Uterus (tissue), 4 donors: Measurements from ENCODE around the gene PIGK. TPM values are rescaled to one million over a fixed set of nuclear protein-coding genes. Genes with fewer than 3 reads are reported as not detected.
"Not testable (repeated sequence)": the region's sequence is repeated elsewhere in the genome, so short reads cannot be mapped to it uniquely, and the experiment has no call there.

Experiments used
- DNase-seq, 2 donors: peaks; one replicate each; pipeline ENCODE4 v3.0.0-alpha.2; 2019 to 2020
- H3K27ac ChIP-seq, 2 donors: fragments of 200-600 bp; sonication (generic); 1 replicate in 1 of 2; 2 replicates in 1 of 2; pipeline ENCODE4 v1.5.1; 2016 to 2018
- H3K27me3 ChIP-seq, 2 donors: fragments of 200-600 bp; sonication (generic); one replicate each; pipeline ENCODE4 v1.5.1; 2018 to 2019; ENCODE audit warnings: control low read depth in 1 of 2
- H3K36me3 ChIP-seq, 2 donors: fragments of 200-600 bp; sonication (generic); one replicate each; pipeline ENCODE4 v1.5.1; 2019; ENCODE audit warnings: control low read depth in 1 of 2
- H3K4me1 ChIP-seq, 2 donors: fragments of 200-600 bp; sonication (generic); one replicate each; pipeline ENCODE4 v1.5.1; 2018 to 2019; ENCODE audit warnings: control low read depth in 1 of 2
- H3K4me3 ChIP-seq, 2 donors: fragments of 200-600 bp; sonication (generic); 1 replicate in 1 of 2; 2 replicates in 1 of 2; pipeline ENCODE4 v1.5.1; 2018 to 2019; ENCODE audit warnings: mild to moderate bottlenecking in 1 of 2
- H3K9me3 ChIP-seq, 2 donors: fragments of 200-600 bp; sonication (generic); one replicate each; pipeline ENCODE4 v1.5.1; 2019; ENCODE audit warnings: control low read depth in 1 of 2
- POLR2A ChIP-seq, 2 donors: fragments of 450-650 bp; IDR thresholded peaks; one replicate each; pipeline ENCODE4 v1.6.1; 2016; ENCODE audit warnings: antibody characterized with exemption in 2 of 2, mild to moderate bottlenecking in 1 of 2, moderate library complexity in 1 of 2
- intact Hi-C: fragments of 100-400 bp; cut with DNase I; formaldehyde crosslinking; loops from one replicate; pipeline ENCODE4 v1.15.1; 2023; ENCODE audit warnings: low total_unique reads
- total RNA-seq, 4 donors: library from RNA; depleted of rRNA in 3 of 4; stranded (reverse); fragments of >200 nt in 3 of 4; gene quantifications; one replicate each; pipeline versions ENCODE4 v1.1.0 to v1.2.4, GENCODE V29; 2014 to 2023
- TF ChIP-seq, protein P1 (sequence below), 4 experiments: fragments of 200-600 bp in 2 of 4; fragments of 450-650 bp in 2 of 4; sonication (generic) in 2 of 4; IDR thresholded peaks; one replicate each; pipeline ENCODE4 v1.5.1; 2016 to 2019; ENCODE audit warnings: antibody characterized with exemption in 4 of 4, mild to moderate bottlenecking in 2 of 4, moderate library complexity in 1 of 4
- donor health status: DM: yes; HTN: yes; CAD: no.

PIGK gene
- total RNA-seq, 4 donors from 2014 or later, result 11.5 to 38.6 (median 32.6) TPM

DNA sequence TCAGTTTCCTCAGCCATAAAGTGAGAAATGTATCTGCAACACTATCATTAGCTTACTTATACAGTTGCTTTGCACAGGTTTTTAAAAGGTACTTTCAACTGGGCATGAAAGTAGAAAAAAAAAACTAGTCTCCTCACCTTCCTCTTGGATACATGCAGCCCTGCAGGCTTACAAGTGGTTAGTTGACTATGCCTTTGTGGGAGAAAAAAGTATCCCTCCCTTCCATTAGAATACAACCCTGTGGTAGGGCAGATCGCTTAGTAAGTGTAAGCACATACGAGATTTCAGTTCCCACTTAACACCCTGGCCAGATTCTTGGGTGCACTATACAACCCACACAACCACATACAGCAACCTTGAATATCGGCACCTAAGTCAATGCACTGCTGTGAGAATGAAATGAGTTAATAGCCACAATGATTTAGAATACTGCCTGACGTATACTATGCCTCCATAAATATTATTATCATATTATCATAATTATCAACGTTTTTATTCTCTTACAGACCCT, 54.7 kb downstream of the PIGK start:
- no peaks in the 10 kb centered on the region for H3K4me1 ChIP-seq
- no peaks in the 10 kb centered on the region for H3K9me3 ChIP-seq
- no peaks in the 10 kb centered on the region for H3K36me3 ChIP-seq
- H3K27me3 ChIP-seq, result no peaks in the 10 kb centered on the region
- no peak for DNase-seq
- H3K27ac ChIP-seq, result no peak overlapping the region
- no peak overlapping the region for H3K4me3 ChIP-seq
- TF ChIP-seq, protein P1, sequence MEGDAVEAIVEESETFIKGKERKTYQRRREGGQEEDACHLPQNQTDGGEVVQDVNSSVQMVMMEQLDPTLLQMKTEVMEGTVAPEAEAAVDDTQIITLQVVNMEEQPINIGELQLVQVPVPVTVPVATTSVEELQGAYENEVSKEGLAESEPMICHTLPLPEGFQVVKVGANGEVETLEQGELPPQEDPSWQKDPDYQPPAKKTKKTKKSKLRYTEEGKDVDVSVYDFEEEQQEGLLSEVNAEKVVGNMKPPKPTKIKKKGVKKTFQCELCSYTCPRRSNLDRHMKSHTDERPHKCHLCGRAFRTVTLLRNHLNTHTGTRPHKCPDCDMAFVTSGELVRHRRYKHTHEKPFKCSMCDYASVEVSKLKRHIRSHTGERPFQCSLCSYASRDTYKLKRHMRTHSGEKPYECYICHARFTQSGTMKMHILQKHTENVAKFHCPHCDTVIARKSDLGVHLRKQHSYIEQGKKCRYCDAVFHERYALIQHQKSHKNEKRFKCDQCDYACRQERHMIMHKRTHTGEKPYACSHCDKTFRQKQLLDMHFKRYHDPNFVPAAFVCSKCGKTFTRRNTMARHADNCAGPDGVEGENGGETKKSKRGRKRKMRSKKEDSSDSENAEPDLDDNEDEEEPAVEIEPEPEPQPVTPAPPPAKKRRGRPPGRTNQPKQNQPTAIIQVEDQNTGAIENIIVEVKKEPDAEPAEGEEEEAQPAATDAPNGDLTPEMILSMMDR (IDR thresholded peaks at IDR 0.05), result no peak
- no peak for TF ChIP-seq POLR2A (IDR thresholded peaks at IDR 0.05)
- intact Hi-C loops, result no loop called here

DNA sequence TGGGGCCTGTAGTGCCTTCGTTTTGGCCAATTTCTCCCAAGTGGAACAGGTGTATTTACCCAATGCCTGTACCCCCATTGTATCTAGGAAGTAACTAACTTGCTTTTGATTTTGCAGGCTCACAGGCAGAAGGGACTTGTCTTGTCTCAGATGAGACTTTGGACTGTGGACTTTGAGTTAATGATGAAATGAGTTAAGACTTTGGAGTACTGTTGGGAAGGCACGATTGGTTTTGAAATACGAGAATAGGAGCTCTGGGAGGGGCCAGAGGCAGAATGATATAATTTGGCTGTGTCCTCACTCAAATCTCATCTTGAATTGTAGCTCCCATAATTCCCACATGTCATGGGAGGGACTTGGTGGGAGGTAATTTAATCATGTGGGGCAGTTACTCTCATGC, 59.5 kb downstream of the PIGK start:
- DNase-seq, H3K9me3 ChIP-seq, H3K36me3 ChIP-seq, intact Hi-C loops, H3K27ac ChIP-seq, H3K4me3 ChIP-seq, H3K4me1 ChIP-seq, H3K27me3 ChIP-seq: not testable (repeated sequence)

DNA sequence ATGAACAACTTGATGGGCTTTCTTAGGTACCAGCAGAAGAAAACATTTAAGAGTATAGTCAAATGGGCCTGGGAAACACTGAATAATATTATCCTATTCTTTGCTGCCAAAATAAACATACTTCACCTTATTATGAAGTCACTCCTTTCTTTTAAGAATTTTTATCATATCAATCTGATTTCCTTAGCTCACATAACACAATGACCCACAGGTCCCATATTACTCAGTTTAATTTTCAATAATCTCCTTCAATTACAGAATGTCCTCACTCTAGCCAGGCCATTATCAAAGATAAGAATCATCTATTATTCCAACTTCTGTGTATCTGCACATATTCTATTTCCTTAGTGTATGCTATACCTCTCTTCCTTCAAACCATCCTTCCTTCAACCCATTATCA, 63.0 kb downstream of the PIGK start:
- H3K9me3 ChIP-seq, result no peaks in the 10 kb centered on the region
- H3K27me3 ChIP-seq, result no peaks in the 10 kb centered on the region
- intact Hi-C loops, result no loop called here
- no peaks in the 10 kb centered on the region for H3K4me1 ChIP-seq
- no peak overlapping the region for H3K4me3 ChIP-seq
- no peak for TF ChIP-seq POLR2A (IDR thresholded peaks at IDR 0.05)
- TF ChIP-seq, protein P1 (IDR thresholded peaks at IDR 0.05), result no peak
- no peak for DNase-seq
- H3K36me3 ChIP-seq, result no peaks in the 10 kb centered on the region
- no peak overlapping the region for H3K27ac ChIP-seq

DNA sequence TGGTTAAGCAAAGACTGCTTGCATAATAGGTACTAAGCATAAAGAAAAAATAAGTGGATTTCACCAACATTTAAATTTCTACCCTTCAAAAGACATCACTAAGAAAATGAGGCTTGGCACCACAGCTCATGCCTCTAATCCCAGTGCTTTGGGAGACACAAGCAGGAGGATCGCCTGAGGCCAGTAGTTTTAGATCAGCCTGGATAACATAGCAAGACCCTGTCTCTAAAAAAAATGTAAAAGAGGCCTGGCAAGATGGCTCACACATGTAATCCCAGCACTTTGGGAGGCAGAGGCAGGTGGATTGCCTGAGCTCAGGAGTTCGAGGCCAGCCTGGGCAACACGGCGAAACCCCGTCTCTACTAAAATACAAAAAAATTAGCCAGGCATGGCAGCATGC, 73.0 kb downstream of the PIGK start:
- no peaks in the 10 kb centered on the region for H3K27me3 ChIP-seq
- no peak for DNase-seq
- no peak overlapping the region for H3K4me3 ChIP-seq
- no peak overlapping the region for H3K27ac ChIP-seq
- H3K36me3 ChIP-seq, result no peaks in the 10 kb centered on the region
- H3K4me1 ChIP-seq, result no peaks in the 10 kb centered on the region
- intact Hi-C loops, result no loop called here
- no peaks in the 10 kb centered on the region for H3K9me3 ChIP-seq
- no peak for TF ChIP-seq POLR2A (IDR thresholded peaks at IDR 0.05)
- TF ChIP-seq, protein P1 (IDR thresholded peaks at IDR 0.05), result no peak

DNA sequence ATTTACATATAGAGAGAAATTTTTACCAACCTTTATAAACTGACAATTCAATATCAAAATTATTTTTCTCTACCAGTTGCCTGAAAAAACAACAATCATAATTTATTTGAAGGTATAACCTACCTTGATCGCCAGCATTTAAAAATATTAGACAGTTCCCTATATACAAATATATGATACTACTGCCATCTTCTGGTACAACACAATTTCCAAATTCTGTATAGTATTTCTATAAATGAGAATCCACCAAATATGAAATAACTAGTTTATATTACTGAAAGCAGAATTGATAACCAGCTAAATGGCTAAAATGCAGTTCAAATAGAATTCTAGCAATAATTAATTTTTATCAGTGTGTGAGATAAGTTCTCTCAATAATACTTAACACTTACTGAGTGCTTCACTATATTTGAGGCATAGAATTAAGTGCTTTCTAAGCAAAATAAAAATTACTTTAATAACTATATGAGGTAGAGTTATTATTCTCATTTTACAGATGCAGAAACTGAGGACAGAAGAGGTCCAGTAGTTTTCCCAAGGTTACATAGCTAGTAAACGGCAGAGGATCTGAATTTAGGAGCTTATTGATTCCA, 75.6 kb downstream of the PIGK start:
- Histone ChIP-seq H3K9me3 (no peaks in the 10 kb centered on the region), H3K4me3 (no peak overlapping the region), H3K27me3 (no peaks in the 10 kb centered on the region), H3K27ac (no peak overlapping the region), H3K4me1 (no peaks in the 10 kb centered on the region), H3K36me3 (no peaks in the 10 kb centered on the region)
- TF ChIP-seq, protein P1 (IDR thresholded peaks at IDR 0.05), result peak in 2 of 4 experiments; percentile 9 to 29
- no peak for TF ChIP-seq POLR2A (IDR thresholded peaks at IDR 0.05)
- no peak for DNase-seq
- intact Hi-C loops, result no loop called here

DNA sequence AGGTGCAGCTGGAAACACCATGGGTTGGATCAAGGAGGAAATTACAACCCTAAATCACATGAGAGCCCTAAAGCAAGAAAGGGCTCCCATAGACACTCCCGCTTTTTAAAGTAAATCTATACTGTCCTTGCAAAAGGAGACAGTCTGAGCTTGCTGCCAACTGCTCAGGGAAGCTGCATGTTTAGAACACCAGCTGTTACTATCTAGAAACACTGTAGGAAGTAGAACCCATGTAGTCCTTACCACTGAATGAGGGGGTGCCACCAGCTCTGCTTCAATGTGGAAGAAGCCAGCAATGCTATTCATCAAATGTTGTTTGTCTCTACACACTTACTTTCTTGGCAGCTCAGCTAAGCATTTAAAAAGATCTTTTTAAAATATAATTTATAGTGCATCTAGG, 79.8 kb downstream of the PIGK start:
- no peak overlapping the region for H3K4me3 ChIP-seq
- no peaks in the 10 kb centered on the region for H3K4me1 ChIP-seq
- intact Hi-C loops, result no loop called here
- no peaks in the 10 kb centered on the region for H3K27me3 ChIP-seq
- no peak overlapping the region for H3K27ac ChIP-seq
- no peak for DNase-seq
- H3K36me3 ChIP-seq, result no peaks in the 10 kb centered on the region
- TF ChIP-seq, protein P1 (IDR thresholded peaks at IDR 0.05), result no peak
- no peak for TF ChIP-seq POLR2A (IDR thresholded peaks at IDR 0.05)
- no peaks in the 10 kb centered on the region for H3K9me3 ChIP-seq
